ENCODE results near the gene LAMC3.

- TF ChIP-seq CTCF (IDR thresholded peaks at IDR 0.05; ENCODE audit: poor library complexity) (no peak), EZH2 (IDR thresholded peaks at IDR 0.05; ENCODE audit: borderline replicate concordance) (no peak)
These were observed 16.2 kb downstream of the LAMC3 start for GRCh38 chr9:131024978-131025868.
